ENCODE measurements around the gene CDKN1B.
"Not testable (repeated sequence)": the region's sequence is repeated elsewhere in the genome, so short reads cannot be mapped to it uniquely, and the experiment has no call there.

Gene CDKN1B

GRCh38 chr12:12738152-12738551, 21.0 kb downstream of the CDKN1B start:
- H3K27ac ChIP-seq (ENCODE audit: low read length); H3K36me3 ChIP-seq (ENCODE audit: control insufficient read depth in 1 of 2, insufficient read depth in 2 of 2, low read length in 2 of 2); H3K4me3 ChIP-seq (ENCODE audit: low read depth in 1 of 2, low read length in 2 of 2): not testable (repeated sequence)

GRCh38 chr12:12741660-12742059, 24.5 kb downstream of the CDKN1B start:
- H3K27ac ChIP-seq (ENCODE audit: low read length), result peak overlapping the region; percentile 26
- no peaks in the 10 kb centered on the region for H3K27me3 ChIP-seq (ENCODE audit: low read depth, low read length)
- H3K36me3 ChIP-seq (ENCODE audit: control insufficient read depth in 1 of 2, insufficient read depth in 2 of 2, low read length in 2 of 2), result no peaks in the 10 kb centered on the region
- H3K4me3 ChIP-seq (ENCODE audit: low read depth in 1 of 2, low read length in 2 of 2), result no peak overlapping the region
- H3K4me1 ChIP-seq (ENCODE audit: control insufficient read depth in 1 of 2, insufficient read depth in 2 of 2, low read length in 2 of 2), result peaks cover 0 to 2% of the 10 kb centered on the region in 2 donors
- H3K9me3 ChIP-seq (ENCODE audit: control insufficient read depth in 1 of 2, low read length in 2 of 2), result no peaks in the 10 kb centered on the region

More at GRCh38 chr12:12738152-12738551, 21.0 kb downstream of the CDKN1B start:
- H3K9me3 ChIP-seq (ENCODE audit: control insufficient read depth in 1 of 2, low read length in 2 of 2); H3K27me3 ChIP-seq (ENCODE audit: low read depth, low read length); H3K4me1 ChIP-seq (ENCODE audit: control insufficient read depth in 1 of 2, insufficient read depth in 2 of 2, low read length in 2 of 2): not testable (repeated sequence)

DNA sequence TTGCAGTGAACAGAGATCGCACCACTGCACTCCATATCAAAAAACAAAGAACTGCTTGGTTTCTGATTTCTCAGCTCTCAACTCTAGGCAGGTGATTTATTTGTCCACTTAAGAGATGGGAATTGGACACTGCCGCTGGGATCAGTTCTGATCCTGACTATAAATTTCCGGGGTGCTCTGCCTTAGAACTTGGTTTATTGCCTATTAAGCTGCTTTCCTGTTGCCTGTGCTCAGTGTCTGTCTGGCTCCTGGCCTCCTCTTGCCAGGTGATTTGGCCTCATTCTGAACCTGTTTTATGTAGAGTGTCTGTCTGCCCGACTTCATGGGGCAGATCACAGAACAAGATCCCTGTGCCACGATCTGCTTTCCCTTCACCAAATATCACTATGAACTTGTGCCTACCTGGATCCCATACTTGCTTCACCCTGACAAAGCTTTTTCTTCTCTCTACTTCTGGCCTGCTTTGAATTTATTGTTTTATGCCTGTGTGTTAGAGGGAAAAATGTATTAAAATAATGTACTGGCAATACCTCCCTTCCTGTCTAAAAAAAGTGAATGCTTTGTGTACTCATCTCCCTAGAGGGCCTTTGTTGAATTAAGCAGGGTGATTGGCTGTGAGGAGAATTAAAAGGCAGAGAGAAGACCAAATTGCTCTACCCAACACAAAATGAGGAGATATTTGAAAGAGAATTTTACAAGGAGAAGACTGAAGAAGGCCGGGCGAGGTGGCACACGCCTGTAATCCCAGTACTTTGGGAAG, 27.6 kb downstream of the CDKN1B start:
- no peaks in the 10 kb centered on the region for H3K36me3 ChIP-seq (ENCODE audit: control insufficient read depth in 1 of 2, insufficient read depth in 2 of 2, low read length in 2 of 2)
- no peak overlapping the region for H3K27ac ChIP-seq (ENCODE audit: low read length)
- H3K9me3 ChIP-seq (ENCODE audit: control insufficient read depth in 1 of 2, low read length in 2 of 2), result no peaks in the 10 kb centered on the region
- H3K4me1 ChIP-seq (ENCODE audit: control insufficient read depth in 1 of 2, insufficient read depth in 2 of 2, low read length in 2 of 2), result no peaks in the 10 kb centered on the region
- no peaks in the 10 kb centered on the region for H3K27me3 ChIP-seq (ENCODE audit: low read depth, low read length)
- H3K4me3 ChIP-seq (ENCODE audit: low read depth in 1 of 2, low read length in 2 of 2), result no peak overlapping the region

DNA sequence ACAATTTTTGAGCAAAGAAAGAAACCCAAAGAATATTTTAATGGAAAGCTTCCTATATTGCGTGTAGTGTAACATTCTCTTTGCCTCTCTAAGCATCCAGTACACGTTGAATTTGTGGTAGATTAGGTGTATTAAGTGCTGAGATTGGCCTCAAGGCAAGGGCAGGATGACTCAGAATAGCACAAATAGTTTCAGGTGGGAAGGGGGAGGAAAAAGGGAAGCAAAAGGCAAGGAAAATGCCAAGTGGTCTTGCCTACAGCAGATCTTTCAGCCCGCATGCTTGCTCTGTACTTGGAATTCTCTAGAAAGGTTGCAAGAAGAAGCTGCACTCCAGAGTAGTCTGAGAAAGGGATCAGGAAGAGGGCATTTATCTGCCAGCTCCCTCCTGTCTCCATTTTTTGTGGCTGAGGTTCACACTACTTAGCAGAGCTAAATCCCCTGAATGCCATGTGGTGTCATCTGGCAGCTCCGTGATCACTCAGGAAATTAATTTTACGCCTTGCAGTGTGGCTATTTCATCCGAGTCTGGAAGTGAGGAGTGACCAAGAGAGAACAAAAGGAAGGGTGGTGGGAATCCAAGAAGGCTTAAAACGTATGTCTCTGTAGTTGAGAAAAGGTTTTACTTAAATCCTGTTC, 28.5 kb downstream of the CDKN1B start:
- no peaks in the 10 kb centered on the region for H3K4me1 ChIP-seq (ENCODE audit: control insufficient read depth in 1 of 2, insufficient read depth in 2 of 2, low read length in 2 of 2)
- H3K36me3 ChIP-seq (ENCODE audit: control insufficient read depth in 1 of 2, insufficient read depth in 2 of 2, low read length in 2 of 2), result no peaks in the 10 kb centered on the region
- H3K27me3 ChIP-seq (ENCODE audit: low read depth, low read length), result no peaks in the 10 kb centered on the region
- no peak overlapping the region for H3K27ac ChIP-seq (ENCODE audit: low read length)
- H3K4me3 ChIP-seq (ENCODE audit: low read depth in 1 of 2, low read length in 2 of 2), result no peak overlapping the region
- no peaks in the 10 kb centered on the region for H3K9me3 ChIP-seq (ENCODE audit: control insufficient read depth in 1 of 2, low read length in 2 of 2)

GRCh38 chr12:12747278-12747677, 30.1 kb downstream of the CDKN1B start:
- no peaks in the 10 kb centered on the region for H3K9me3 ChIP-seq (ENCODE audit: control insufficient read depth in 1 of 2, low read length in 2 of 2)
- H3K36me3 ChIP-seq (ENCODE audit: control insufficient read depth in 1 of 2, insufficient read depth in 2 of 2, low read length in 2 of 2), result no peaks in the 10 kb centered on the region
- no peak overlapping the region for H3K4me3 ChIP-seq (ENCODE audit: low read depth in 1 of 2, low read length in 2 of 2)
- H3K4me1 ChIP-seq (ENCODE audit: control insufficient read depth in 1 of 2, insufficient read depth in 2 of 2, low read length in 2 of 2), result no peaks in the 10 kb centered on the region
- no peaks in the 10 kb centered on the region for H3K27me3 ChIP-seq (ENCODE audit: low read depth, low read length)
- no peak overlapping the region for H3K27ac ChIP-seq (ENCODE audit: low read length)

DNA sequence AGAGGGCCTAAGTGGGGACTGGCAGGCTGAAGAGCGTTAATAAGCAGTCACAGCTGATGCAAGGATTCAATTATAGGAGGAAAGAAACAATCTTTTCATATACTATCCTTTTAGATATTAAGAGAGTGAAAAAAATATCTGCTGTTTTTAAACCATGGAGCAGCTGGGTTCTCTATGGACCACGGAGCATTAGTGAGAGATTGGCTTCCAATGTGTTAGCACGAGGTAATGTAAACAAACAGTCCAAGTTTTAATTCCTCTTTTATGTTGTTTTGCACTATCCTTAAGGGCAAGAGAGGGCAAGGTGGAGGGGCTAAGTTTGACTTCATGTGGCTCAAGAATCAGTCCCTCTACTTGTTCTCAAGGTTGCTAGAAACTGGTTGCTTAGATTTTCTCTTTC, 30.9 kb downstream of the CDKN1B start:
- Histone ChIP-seq H3K27me3 (ENCODE audit: low read depth, low read length) (no peaks in the 10 kb centered on the region), H3K27ac (ENCODE audit: low read length) (no peak overlapping the region), H3K36me3 (ENCODE audit: control insufficient read depth in 1 of 2, insufficient read depth in 2 of 2, low read length in 2 of 2) (no peaks in the 10 kb centered on the region), H3K9me3 (ENCODE audit: control insufficient read depth in 1 of 2, low read length in 2 of 2) (no peaks in the 10 kb centered on the region), H3K4me1 (ENCODE audit: control insufficient read depth in 1 of 2, insufficient read depth in 2 of 2, low read length in 2 of 2) (no peaks in the 10 kb centered on the region), H3K4me3 (ENCODE audit: low read depth in 1 of 2, low read length in 2 of 2) (no peak overlapping the region)

DNA sequence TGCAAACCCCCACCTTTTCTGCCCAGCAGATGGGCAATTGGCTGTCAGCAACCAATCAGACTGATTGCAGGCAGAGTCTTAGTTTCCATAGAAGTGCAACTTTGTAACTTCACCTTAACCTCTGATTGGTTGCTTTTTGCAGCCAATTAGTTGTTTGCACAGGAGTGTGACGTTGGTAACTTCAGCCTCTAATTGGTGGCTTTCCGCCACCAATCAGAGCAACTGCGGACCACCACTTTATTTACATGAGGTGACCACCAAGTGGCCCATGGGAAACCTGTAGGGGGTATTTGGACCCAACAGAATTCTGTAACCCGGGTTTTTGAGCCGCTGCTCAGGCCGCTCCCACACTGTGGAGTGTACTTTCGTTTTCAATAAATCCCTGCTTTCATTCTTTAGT, 32.3 kb downstream of the CDKN1B start:
- H3K9me3 ChIP-seq (ENCODE audit: control insufficient read depth in 1 of 2, low read length in 2 of 2), result no peaks in the 10 kb centered on the region
- H3K36me3 ChIP-seq (ENCODE audit: control insufficient read depth in 1 of 2, insufficient read depth in 2 of 2, low read length in 2 of 2), result no peaks in the 10 kb centered on the region
- no peaks in the 10 kb centered on the region for H3K4me1 ChIP-seq (ENCODE audit: control insufficient read depth in 1 of 2, insufficient read depth in 2 of 2, low read length in 2 of 2)
- no peaks in the 10 kb centered on the region for H3K27me3 ChIP-seq (ENCODE audit: low read depth, low read length)
- H3K27ac ChIP-seq (ENCODE audit: low read length), result peak overlapping the region; percentile 82
- peak overlapping the region; percentile 27 to 37 for H3K4me3 ChIP-seq (ENCODE audit: low read depth in 1 of 2, low read length in 2 of 2)

GRCh38 chr12:12755923-12756322, 38.8 kb downstream of the CDKN1B start:
- Histone ChIP-seq H3K36me3 (ENCODE audit: control insufficient read depth in 1 of 2, insufficient read depth in 2 of 2, low read length in 2 of 2) (no peaks in the 10 kb centered on the region), H3K4me1 (ENCODE audit: control insufficient read depth in 1 of 2, insufficient read depth in 2 of 2, low read length in 2 of 2) (no peaks in the 10 kb centered on the region), H3K9me3 (ENCODE audit: control insufficient read depth in 1 of 2, low read length in 2 of 2) (no peaks in the 10 kb centered on the region), H3K27ac (ENCODE audit: low read length) (no peak overlapping the region), H3K27me3 (ENCODE audit: low read depth, low read length) (no peaks in the 10 kb centered on the region), H3K4me3 (ENCODE audit: low read depth in 1 of 2, low read length in 2 of 2) (no peak overlapping the region)

- H3K27ac ChIP-seq (ENCODE audit: low read length), result no peak overlapping the region
- no peaks in the 10 kb centered on the region for H3K36me3 ChIP-seq (ENCODE audit: control insufficient read depth in 1 of 2, insufficient read depth in 2 of 2, low read length in 2 of 2)
- H3K4me1 ChIP-seq (ENCODE audit: control insufficient read depth in 1 of 2, insufficient read depth in 2 of 2, low read length in 2 of 2), result no peaks in the 10 kb centered on the region
- H3K9me3 ChIP-seq (ENCODE audit: control insufficient read depth in 1 of 2, low read length in 2 of 2), result no peaks in the 10 kb centered on the region
- no peak overlapping the region for H3K4me3 ChIP-seq (ENCODE audit: low read depth in 1 of 2, low read length in 2 of 2)
- no peaks in the 10 kb centered on the region for H3K27me3 ChIP-seq (ENCODE audit: low read depth, low read length)
These were observed 40.0 kb downstream of the CDKN1B start for GRCh38 chr12:12757121-12757520.

- H3K36me3 ChIP-seq (ENCODE audit: control insufficient read depth in 1 of 2, insufficient read depth in 2 of 2, low read length in 2 of 2), result no peaks in the 10 kb centered on the region
- H3K4me3 ChIP-seq (ENCODE audit: low read depth in 1 of 2, low read length in 2 of 2), result no peak overlapping the region
- H3K27ac ChIP-seq (ENCODE audit: low read length), result no peak overlapping the region
- H3K4me1 ChIP-seq (ENCODE audit: control insufficient read depth in 1 of 2, insufficient read depth in 2 of 2, low read length in 2 of 2), result no peaks in the 10 kb centered on the region
- H3K27me3 ChIP-seq (ENCODE audit: low read depth, low read length), result no peaks in the 10 kb centered on the region
- no peaks in the 10 kb centered on the region for H3K9me3 ChIP-seq (ENCODE audit: control insufficient read depth in 1 of 2, low read length in 2 of 2)
These were observed 42.2 kb downstream of the CDKN1B start for GRCh38 chr12:12759234-12759915.

DNA sequence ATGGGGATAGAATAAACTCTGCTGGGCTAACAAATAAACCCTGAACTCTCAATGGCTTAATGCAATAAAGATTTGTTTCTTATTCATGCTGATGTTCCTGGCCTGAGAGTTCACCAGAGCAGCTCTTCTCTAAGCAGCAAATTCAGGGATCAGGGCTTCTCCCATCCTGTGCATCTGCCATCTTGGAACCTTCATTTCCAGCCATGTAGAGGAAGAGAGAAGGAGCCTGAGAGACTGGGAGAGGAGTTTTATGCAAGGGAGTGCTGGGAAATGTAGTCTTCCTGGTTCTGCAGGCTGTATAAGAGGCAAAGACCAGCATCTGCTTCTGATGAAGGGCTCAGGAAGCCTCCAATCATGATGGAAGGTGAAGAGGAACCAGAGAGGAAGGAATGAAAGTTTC, 47.7 kb downstream of the CDKN1B start:
- no peaks in the 10 kb centered on the region for H3K27me3 ChIP-seq (ENCODE audit: low read depth, low read length)
- H3K9me3 ChIP-seq (ENCODE audit: control insufficient read depth in 1 of 2, low read length in 2 of 2), result no peaks in the 10 kb centered on the region
- no peak overlapping the region for H3K4me3 ChIP-seq (ENCODE audit: low read depth in 1 of 2, low read length in 2 of 2)
- H3K27ac ChIP-seq (ENCODE audit: low read length), result no peak overlapping the region
- H3K36me3 ChIP-seq (ENCODE audit: control insufficient read depth in 1 of 2, insufficient read depth in 2 of 2, low read length in 2 of 2), result no peaks in the 10 kb centered on the region
- H3K4me1 ChIP-seq (ENCODE audit: control insufficient read depth in 1 of 2, insufficient read depth in 2 of 2, low read length in 2 of 2), result no peaks in the 10 kb centered on the region
